OCI-LY7 (cell line): ENCODE results near the gene RAB24. TPM values are rescaled to one million over a fixed set of nuclear protein-coding genes. Genes with fewer than 3 reads are reported as not detected.
A peak's percentile ranks its signal among the peaks of the same experiment; 100 is the strongest.

ENCODE experiments used
- BruUV-seq: library from RNA; stranded (reverse); fragments of 400-500 nt; replicated peaks from 2 replicates; lab custom pipeline; 2021; lab: Mats Ljungman, UMichigan
- CTCF ChIA-PET: fragments of 300-600 bp; sonication (Branson Sonifier 250); formaldehyde crosslinking; loops from one replicate; lab custom pipeline; 2022; ENCODE audit warnings: antibody characterized with exemption; ENCODE audit not compliant: unreplicated experiment; lab: Charles Lee
- POLR2A ChIA-PET: fragments of 300-600 bp; sonication (Branson Sonifier 250); formaldehyde crosslinking; loops from one replicate; lab custom pipeline; 2022; ENCODE audit warnings: antibody characterized with exemption; lab: Charles Lee
- DNase-seq: peaks from one replicate; pipeline ENCODE4 v3.0.0-alpha.2; 2015; ENCODE audit warnings: low spot score
- H2AFZ ChIP-seq: fragments of 200-600 bp; sonication (generic), shearing (Covaris generic); 2 replicates; pipeline ENCODE4 v1.6.1; 2014; ENCODE audit warnings: mild to moderate bottlenecking, antibody characterized with exemption, low read length, moderate library complexity
- H3K27ac ChIP-seq: fragments of 200-600 bp; sonication (generic); 2 replicates; pipeline ENCODE4 v1.5.1; 2014; ENCODE audit warnings: mixed run types, low read depth, mild to moderate bottlenecking, moderate library complexity, low read length, inconsistent platforms; ENCODE audit not compliant: poor library complexity, severe bottlenecking
- H3K36me3 ChIP-seq: fragments of 200-600 bp; sonication (generic); 2 replicates; pipeline ENCODE4 v1.6.1; 2014; ENCODE audit warnings: mild to moderate bottlenecking, antibody characterized with exemption, low read length, moderate library complexity, mixed read lengths; ENCODE audit not compliant: insufficient read depth
- H3K4me1 ChIP-seq: fragments of 200-600 bp; sonication (generic); 2 replicates; pipeline ENCODE4 v1.5.1; 2014; ENCODE audit warnings: mild to moderate bottlenecking, low read length; ENCODE audit not compliant: insufficient read depth, poor library complexity, severe bottlenecking
- H3K4me2 ChIP-seq: fragments of 200-600 bp; sonication (generic); 2 replicates; pipeline ENCODE4 v1.6.1; 2014; ENCODE audit warnings: mild to moderate bottlenecking, low read length
- H3K4me3 ChIP-seq: fragments of 200-600 bp; sonication (generic); 2 replicates; pipeline ENCODE4 v1.5.1; 2014; ENCODE audit warnings: mild to moderate bottlenecking, low read depth, low read length; ENCODE audit not compliant: poor library complexity, severe bottlenecking
- H3K79me2 ChIP-seq: fragments of 200-600 bp; sonication (generic); 2 replicates; pipeline ENCODE4 v1.6.1; 2016; ENCODE audit warnings: low read depth, mild to moderate bottlenecking, low read length, moderate library complexity, mixed read lengths; ENCODE audit not compliant: insufficient read depth
- H3K9me2 ChIP-seq: fragments of 200-600 bp; sonication (generic); 2 replicates; pipeline ENCODE4 v1.6.1; 2016; ENCODE audit warnings: mild to moderate bottlenecking, low read length, mixed read lengths; ENCODE audit not compliant: insufficient read depth
- H3K9me3 ChIP-seq: fragments of 200-600 bp; sonication (generic); 2 replicates; pipeline ENCODE4 v1.6.1; 2014; ENCODE audit warnings: mild to moderate bottlenecking, mixed run types, low read length, mixed read lengths
- H4K20me1 ChIP-seq: fragments of 200-600 bp; sonication (generic); 2 replicates; pipeline ENCODE4 v1.6.1; 2014; ENCODE audit warnings: mild to moderate bottlenecking, antibody characterized with exemption, low read length, moderate library complexity, mixed read lengths; ENCODE audit not compliant: insufficient read depth
- EZH2phosphoT487 ChIP-seq: fragments of 200-600 bp; sonication (generic); IDR thresholded peaks from 2 replicates; pipeline ENCODE4 v1.6.1; 2018; ENCODE audit warnings: low read depth, borderline replicate concordance, mild to moderate bottlenecking, mixed run types, antibody characterized with exemption, low read length, moderate library complexity, mixed read lengths
- intact Hi-C: fragments of 100-400 bp; cut with micrococcal nuclease; formaldehyde crosslinking; loops from one replicate; pipeline ENCODE4 v1.10.0; 2022; ENCODE audit not compliant: unreplicated experiment
- total RNA-seq, 2 experiments: library from RNA; depleted of rRNA in 1 of 2; stranded (reverse); fragments of >200 nt in 1 of 2; shearing (Covaris generic) in 1 of 2; gene quantifications; 2 replicates each; pipeline ENCODE4 v1.2.3, GENCODE V29; 2014 to 2022
- TF ChIP-seq, protein P1 (sequence below): fragments of 200-600 bp; sonication (generic); conservative IDR thresholded peaks from 2 replicates; pipeline ENCODE4 v1.5.1; 2014; ENCODE audit warnings: mild to moderate bottlenecking, antibody characterized with exemption, low read length, moderate library complexity, mixed read lengths

RAB24 gene
- total RNA-seq, 2 experiments from 2014 or later, result 25.8 to 36.1 TPM

DNA sequence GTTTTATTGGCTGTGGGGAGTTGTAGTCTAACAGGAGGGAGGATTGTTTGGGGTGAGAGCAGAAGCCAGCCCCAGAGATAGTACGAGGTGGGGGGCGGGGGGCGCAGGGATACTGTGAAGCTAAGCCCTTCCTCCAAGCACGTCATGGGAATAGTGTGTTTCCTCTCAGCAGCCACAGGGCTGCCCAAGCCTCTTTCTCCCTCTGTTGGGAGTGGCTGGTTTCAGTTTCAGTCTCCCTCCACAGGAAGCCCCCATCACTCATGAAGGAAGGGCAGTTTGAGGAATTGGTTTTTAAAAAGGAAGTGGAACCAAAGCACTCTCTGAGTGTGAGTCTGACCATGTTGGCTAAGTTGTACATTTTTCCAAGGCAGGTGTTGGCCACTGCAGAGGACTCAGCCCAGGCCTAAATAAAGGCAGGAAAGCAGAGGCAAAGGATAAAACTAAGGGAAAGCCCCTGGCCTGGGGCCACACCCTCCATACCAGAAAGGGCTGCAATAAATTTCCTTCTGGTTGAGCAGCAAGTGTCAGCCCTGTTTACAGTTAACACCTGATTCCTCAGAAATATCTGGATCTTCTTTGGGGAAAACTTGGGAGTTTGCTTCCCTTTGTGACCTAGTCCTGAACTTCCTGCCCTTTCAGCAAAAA is 3.2 kb downstream of the RAB24 start:
- intact Hi-C loops, result loop anchor here (5.0 to 10.0 kb wide), 3 partner anchors 123 to 653 kb away; partner anchors contain the start of gene TSPAN17
- peaks cover 10% of the 10 kb centered on the region for H4K20me1 ChIP-seq
- no peaks in the 10 kb centered on the region for H3K9me3 ChIP-seq
- POLR2A ChIA-PET, result interaction anchor here (1.0 kb wide), 1 partner anchor 145 kb away, joined by 4 read pairs; no protein-coding TSS in a partner anchor
- CTCF ChIA-PET, result no interaction called here
- TF ChIP-seq, protein P1, sequence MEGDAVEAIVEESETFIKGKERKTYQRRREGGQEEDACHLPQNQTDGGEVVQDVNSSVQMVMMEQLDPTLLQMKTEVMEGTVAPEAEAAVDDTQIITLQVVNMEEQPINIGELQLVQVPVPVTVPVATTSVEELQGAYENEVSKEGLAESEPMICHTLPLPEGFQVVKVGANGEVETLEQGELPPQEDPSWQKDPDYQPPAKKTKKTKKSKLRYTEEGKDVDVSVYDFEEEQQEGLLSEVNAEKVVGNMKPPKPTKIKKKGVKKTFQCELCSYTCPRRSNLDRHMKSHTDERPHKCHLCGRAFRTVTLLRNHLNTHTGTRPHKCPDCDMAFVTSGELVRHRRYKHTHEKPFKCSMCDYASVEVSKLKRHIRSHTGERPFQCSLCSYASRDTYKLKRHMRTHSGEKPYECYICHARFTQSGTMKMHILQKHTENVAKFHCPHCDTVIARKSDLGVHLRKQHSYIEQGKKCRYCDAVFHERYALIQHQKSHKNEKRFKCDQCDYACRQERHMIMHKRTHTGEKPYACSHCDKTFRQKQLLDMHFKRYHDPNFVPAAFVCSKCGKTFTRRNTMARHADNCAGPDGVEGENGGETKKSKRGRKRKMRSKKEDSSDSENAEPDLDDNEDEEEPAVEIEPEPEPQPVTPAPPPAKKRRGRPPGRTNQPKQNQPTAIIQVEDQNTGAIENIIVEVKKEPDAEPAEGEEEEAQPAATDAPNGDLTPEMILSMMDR, result peak; percentile 25; the same call in 1 of the 2 replicates
- no peak for TF ChIP-seq EZH2phosphoT487
- H3K79me2 ChIP-seq, result peaks cover 33% of the 10 kb centered on the region
- peaks cover 54% of the 10 kb centered on the region for H3K4me1 ChIP-seq
- H2AFZ ChIP-seq, result no peak overlapping the region
- no peaks in the 10 kb centered on the region for H3K9me2 ChIP-seq
- peak overlapping the region; percentile 73 for H3K27ac ChIP-seq
- H3K4me3 ChIP-seq, result peak overlapping the region; percentile 48
- no TSS peak for BruUV-seq
- H3K4me2 ChIP-seq, result peak overlapping the region; percentile 93
- DNase-seq, result peak; percentile 81
- peaks cover 67% of the 10 kb centered on the region for H3K36me3 ChIP-seq

DNA sequence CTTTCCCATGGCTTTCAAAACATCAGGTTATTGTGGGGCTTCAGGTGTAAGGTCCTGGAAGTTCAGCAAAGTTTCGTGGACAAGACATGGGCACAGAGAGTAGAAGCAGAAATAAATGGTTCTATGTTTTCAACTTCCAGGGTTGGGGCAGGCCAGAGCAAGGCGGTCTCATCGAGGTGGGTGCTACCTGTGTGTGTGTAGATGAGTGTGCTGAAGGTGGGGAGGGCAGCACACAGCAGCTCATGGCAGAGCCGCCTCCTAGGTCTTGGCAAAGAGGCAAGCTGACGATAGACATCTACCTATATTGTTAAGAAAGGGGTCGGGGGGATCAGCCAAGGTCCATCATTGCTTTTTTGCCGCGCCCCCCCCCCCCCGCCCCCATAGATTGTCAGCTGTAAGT is 3.8 kb downstream of the RAB24 start:
- intact Hi-C loops, result loop anchor here (5.0 to 10.0 kb wide), 3 partner anchors 122 to 652 kb away; partner anchors contain the start of gene TSPAN17
- no peaks in the 10 kb centered on the region for H3K9me3 ChIP-seq
- peaks cover 67% of the 10 kb centered on the region for H3K36me3 ChIP-seq
- ChIA-PET POLR2A (interaction anchor here (0.7 to 1.0 kb wide), 2 partner anchors 23 to 146 kb away, joined by 3 to 4 read pairs; no protein-coding TSS in a partner anchor), CTCF (no interaction called here)
- no TSS peak for BruUV-seq
- peak overlapping the region; percentile 73 for H3K27ac ChIP-seq
- no peaks in the 10 kb centered on the region for H3K9me2 ChIP-seq
- H3K4me2 ChIP-seq, result peak overlapping the region; percentile 93; the same call in 1 of the 2 replicates
- H4K20me1 ChIP-seq, result peaks cover 5% of the 10 kb centered on the region
- no peak for DNase-seq
- peaks cover 27% of the 10 kb centered on the region for H3K79me2 ChIP-seq
- peaks cover 47% of the 10 kb centered on the region for H3K4me1 ChIP-seq
- TF ChIP-seq EZH2phosphoT487, result no peak
- TF ChIP-seq, protein P1, result no peak
- H3K4me3 ChIP-seq, result no peak overlapping the region
- no peak overlapping the region for H2AFZ ChIP-seq

DNA sequence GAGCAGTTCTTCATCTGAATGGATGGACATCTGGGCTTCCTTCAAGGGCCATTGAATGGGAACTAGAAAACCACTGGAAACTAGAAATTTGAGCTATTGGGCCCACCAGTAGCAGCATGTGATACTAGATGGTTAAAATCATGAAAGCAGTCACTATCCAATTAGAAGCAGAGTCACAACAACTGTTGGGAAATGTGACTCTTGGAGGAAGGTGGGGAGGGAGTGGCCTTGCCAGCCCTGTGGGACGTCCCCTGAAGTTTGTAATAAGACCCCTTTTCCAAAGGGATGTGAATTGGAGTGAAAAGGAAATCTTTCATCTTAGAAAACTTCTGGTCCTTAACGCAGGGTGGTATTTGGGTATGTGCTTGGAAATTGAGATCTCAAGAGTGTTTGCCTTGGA is 5.6 kb downstream of the RAB24 start:
- Histone ChIP-seq H3K4me2 (no peak overlapping the region), H2AFZ (no peak overlapping the region), H3K36me3 (peaks cover 77% of the 10 kb centered on the region), H3K4me1 (peaks cover 46% of the 10 kb centered on the region), H3K27ac (no peak overlapping the region), H3K9me2 (no peaks in the 10 kb centered on the region), H4K20me1 (no peaks in the 10 kb centered on the region), H3K79me2 (peaks cover 16% of the 10 kb centered on the region; the same call in 1 of the 2 replicates), H3K4me3 (no peak overlapping the region), H3K9me3 (no peaks in the 10 kb centered on the region)
- intact Hi-C loops, result no loop called here
- ChIA-PET POLR2A (interaction anchor here (0.9 kb wide), 1 partner anchor 170 kb away, joined by 3 read pairs; no protein-coding TSS in a partner anchor), CTCF (no interaction called here)
- BruUV-seq, result no TSS peak
- DNase-seq, result no peak
- no peak for TF ChIP-seq EZH2phosphoT487
- TF ChIP-seq, protein P1, result no peak
